ENCODE data around the gene FBXL4. TPM values are rescaled to one million over a fixed set of nuclear protein-coding genes. Genes with fewer than 3 reads are reported as not detected.

The FBXL4 gene
- total RNA-seq, result 10 to 100 TPM; 23.9 to 38.0 (median 28.7) TPM

- Histone ChIP-seq H3K9me3 (peaks cover 0 to 6% (median 0%) of the 10 kb centered on the region in 4 donors), H3K4me3 (peak within 1 kb of the TSS; percentile 79 to 91 (median 82)), H3K27ac (peak within 1 kb of the TSS; percentile 86 to 95 (median 94)), H3K36me3 (no peaks in the 10 kb centered on the region), H3K4me1 (peaks cover 0 to 35% (median 4%) of the 10 kb centered on the region in 4 donors), H3K27me3 (no peaks in the 10 kb centered on the region)
- no peak for TF ChIP-seq CTCF (IDR thresholded peaks at IDR 0.05)
- TF ChIP-seq POLR2A (IDR thresholded peaks at IDR 0.05), result peak; percentile 38 to 76
- TF ChIP-seq EP300 (IDR thresholded peaks at IDR 0.05), result peak in 1 of 2 donors; percentile 91
- 3 to 7% methylated on average over 12 to 51 of the region's 93 CpGs for WGBS, 2 donors
- peak; percentile 52 for DNase-seq (ENCODE audit: low spot score in 2 of 2)
Observed at GRCh38 chr6:98947411-98948292, at the start of gene FBXL4. Gene FBXL4, minus strand, starts transcription at chr6:98947946. Its CDS starts 20,958 bp downstream, at chr6:98926988.

GRCh38 chr6:98995116-98995515, 47.4 kb upstream of the FBXL4 start:
- 67 to 85% methylated on average over 1 of the region's 1 CpG for WGBS, 2 donors
- no peaks in the 10 kb centered on the region for H3K9me3 ChIP-seq
- H3K27ac ChIP-seq, result no peak overlapping the region
- no peak for DNase-seq (ENCODE audit: low spot score in 2 of 2)
- H3K4me3 ChIP-seq, result no peak overlapping the region
- no peak for TF ChIP-seq CTCF (IDR thresholded peaks at IDR 0.05)
- no peak for TF ChIP-seq EP300 (IDR thresholded peaks at IDR 0.05)
- no peak for TF ChIP-seq POLR2A (IDR thresholded peaks at IDR 0.05)
- no peaks in the 10 kb centered on the region for H3K4me1 ChIP-seq
- H3K27me3 ChIP-seq, result no peaks in the 10 kb centered on the region
- H3K36me3 ChIP-seq, result no peaks in the 10 kb centered on the region

- H3K4me3 ChIP-seq, result no peak overlapping the region
- WGBS, 2 donors, result 80 to 85% methylated on average over 1 of the region's 1 CpG
- H3K9me3 ChIP-seq, result no peaks in the 10 kb centered on the region
- no peaks in the 10 kb centered on the region for H3K4me1 ChIP-seq
- TF ChIP-seq CTCF (IDR thresholded peaks at IDR 0.05) (no peak), EP300 (IDR thresholded peaks at IDR 0.05) (no peak), POLR2A (IDR thresholded peaks at IDR 0.05) (no peak)
- no peaks in the 10 kb centered on the region for H3K27me3 ChIP-seq
- DNase-seq (ENCODE audit: low spot score in 2 of 2), result no peak
- no peaks in the 10 kb centered on the region for H3K36me3 ChIP-seq
- no peak overlapping the region for H3K27ac ChIP-seq
Observed at GRCh38 chr6:98992535-98992934, 44.8 kb upstream of the FBXL4 start.

- no peaks in the 10 kb centered on the region for H3K27me3 ChIP-seq
- peak overlapping the region in 3 of 4 donors; percentile 0 to 59 (median 57) for H3K27ac ChIP-seq
- no peaks in the 10 kb centered on the region for H3K36me3 ChIP-seq
- no peaks in the 10 kb centered on the region for H3K9me3 ChIP-seq
- TF ChIP-seq POLR2A (IDR thresholded peaks at IDR 0.05) (no peak), EP300 (IDR thresholded peaks at IDR 0.05) (no peak), CTCF (IDR thresholded peaks at IDR 0.05) (no peak)
- no peak for DNase-seq (ENCODE audit: low spot score in 2 of 2)
- H3K4me3 ChIP-seq, result no peak overlapping the region
- no peaks in the 10 kb centered on the region for H3K4me1 ChIP-seq
- 33 to 41% methylated on average over 1 of the region's 1 CpG for WGBS, 2 donors
Observed at GRCh38 chr6:98986071-98986615, 38.4 kb upstream of the FBXL4 start.

- no peak for DNase-seq (ENCODE audit: low spot score in 2 of 2)
- 38 to 46% methylated on average over 1 of the region's 1 CpG for whole genome bisulfite sequencing, 2 donors
- peak overlapping the region in 2 of 4 donors; percentile 52 to 53 for H3K27ac ChIP-seq
Observed at GRCh38 chr6:98985391-98985790, 37.6 kb upstream of the FBXL4 start.

More at GRCh38 chr6:98985391-98985790, 37.6 kb upstream of the FBXL4 start:
- TF ChIP-seq CTCF (IDR thresholded peaks at IDR 0.05), result no peak
- TF ChIP-seq EP300 (IDR thresholded peaks at IDR 0.05), result no peak
- no peak for TF ChIP-seq POLR2A (IDR thresholded peaks at IDR 0.05)
- no peak overlapping the region for H3K4me3 ChIP-seq
- no peaks in the 10 kb centered on the region for H3K4me1 ChIP-seq
- H3K9me3 ChIP-seq, result no peaks in the 10 kb centered on the region
- H3K27me3 ChIP-seq, result no peaks in the 10 kb centered on the region
- H3K36me3 ChIP-seq, result no peaks in the 10 kb centered on the region

Data from tibial nerve (tissue), 4 donors.